WTC11 (cell line): ENCODE results near the gene CDC5L.

ENCODE experiments used
- CREB1 ChIP-seq: sonication (generic); formaldehyde crosslinking; IDR thresholded peaks from 2 replicates; pipeline ENCODE4 v1.8.0; 2023; ENCODE audit warnings: mild to moderate bottlenecking, missing genetic modification reagents
- SMAD3 ChIP-seq: sonication (generic); formaldehyde crosslinking; IDR thresholded peaks from 2 replicates; pipeline ENCODE4 v1.8.0; 2022; ENCODE audit warnings: missing genetic modification reagents, mild to moderate bottlenecking, borderline replicate concordance
- SMAD4 ChIP-seq: sonication (generic); formaldehyde crosslinking; IDR thresholded peaks from 2 replicates; pipeline ENCODE4 v1.8.0; 2022; ENCODE audit warnings: mild to moderate bottlenecking, missing genetic modification reagents
- ZNF121 ChIP-seq: sonication (generic); formaldehyde crosslinking; IDR thresholded peaks from 2 replicates; pipeline ENCODE4 v1.8.0; 2023; ENCODE audit warnings: missing genetic modification reagents
- ZNF671 ChIP-seq: fragments of 250-450 bp; sonication (Bioruptor Pico); IDR thresholded peaks from 2 replicates; pipeline ENCODE4 v1.8.0; 2021; ENCODE audit warnings: mild to moderate bottlenecking
- TF ChIP-seq, protein P1 (sequence below): fragments of 200-600 bp; IDR thresholded peaks from 2 replicates; pipeline ENCODE4 v1.8.0; 2022; ENCODE audit warnings: antibody characterized with exemption
- TF ChIP-seq, protein P2 (sequence below): sonication (generic); formaldehyde crosslinking; IDR thresholded peaks from 2 replicates; pipeline ENCODE4 v1.8.1; 2022; ENCODE audit warnings: low read depth, mild to moderate bottlenecking, moderate library complexity, missing genetic modification reagents, borderline replicate concordance
- TF ChIP-seq, protein P3 (sequence below): sonication (generic); formaldehyde crosslinking; IDR thresholded peaks from 2 replicates; pipeline ENCODE4 v1.8.1; 2023; ENCODE audit warnings: mild to moderate bottlenecking, missing genetic modification reagents, moderate library complexity
- TF ChIP-seq, protein P4 (sequence below): sonication (generic); formaldehyde crosslinking; IDR thresholded peaks from 2 replicates; pipeline ENCODE4 v1.8.1; 2023; ENCODE audit warnings: mild to moderate bottlenecking, missing genetic modification reagents, moderate library complexity

DNA sequence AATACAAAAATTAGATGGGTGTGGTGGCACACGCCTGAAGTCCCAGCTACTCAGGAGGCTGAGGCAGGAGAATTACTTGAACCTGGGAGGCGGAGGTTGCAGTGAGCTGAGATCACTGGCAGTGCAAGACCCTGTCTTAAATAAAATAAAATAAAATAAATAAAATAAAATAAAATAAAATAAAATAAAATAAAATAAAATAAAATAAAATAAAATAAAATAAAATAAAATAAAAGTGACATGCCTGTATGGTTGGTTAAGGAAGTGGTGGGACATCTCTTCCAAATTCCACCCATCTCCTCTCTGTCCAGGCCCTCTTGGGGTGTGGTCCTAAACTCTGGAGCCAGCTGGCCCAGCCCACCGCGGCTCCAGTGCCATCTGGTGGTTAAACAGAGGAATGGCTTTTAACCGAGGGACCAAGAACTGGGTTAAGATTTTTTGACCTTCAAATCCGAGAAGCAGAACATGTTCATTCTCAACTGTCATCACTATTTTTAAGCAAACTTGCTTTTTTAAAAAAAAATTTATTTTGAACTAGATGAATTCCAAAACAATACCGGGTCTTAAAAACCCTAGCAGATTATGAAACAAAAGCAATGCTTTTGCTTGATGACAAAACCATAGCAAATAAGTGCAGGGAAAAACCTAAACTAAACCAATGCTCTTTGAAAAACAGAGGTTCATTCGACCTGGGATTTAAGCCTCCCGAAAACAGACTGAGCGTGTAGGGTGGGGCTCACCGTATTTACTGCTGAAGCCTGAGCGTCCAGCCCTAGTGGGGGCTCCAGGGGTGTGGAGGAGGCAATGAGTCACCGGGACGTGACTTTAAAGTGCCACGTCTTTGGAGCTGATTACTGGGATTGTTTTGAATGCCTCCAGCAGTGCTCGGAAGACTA is 68.8 kb downstream of the CDC5L start:
- TF ChIP-seq, protein P1, sequence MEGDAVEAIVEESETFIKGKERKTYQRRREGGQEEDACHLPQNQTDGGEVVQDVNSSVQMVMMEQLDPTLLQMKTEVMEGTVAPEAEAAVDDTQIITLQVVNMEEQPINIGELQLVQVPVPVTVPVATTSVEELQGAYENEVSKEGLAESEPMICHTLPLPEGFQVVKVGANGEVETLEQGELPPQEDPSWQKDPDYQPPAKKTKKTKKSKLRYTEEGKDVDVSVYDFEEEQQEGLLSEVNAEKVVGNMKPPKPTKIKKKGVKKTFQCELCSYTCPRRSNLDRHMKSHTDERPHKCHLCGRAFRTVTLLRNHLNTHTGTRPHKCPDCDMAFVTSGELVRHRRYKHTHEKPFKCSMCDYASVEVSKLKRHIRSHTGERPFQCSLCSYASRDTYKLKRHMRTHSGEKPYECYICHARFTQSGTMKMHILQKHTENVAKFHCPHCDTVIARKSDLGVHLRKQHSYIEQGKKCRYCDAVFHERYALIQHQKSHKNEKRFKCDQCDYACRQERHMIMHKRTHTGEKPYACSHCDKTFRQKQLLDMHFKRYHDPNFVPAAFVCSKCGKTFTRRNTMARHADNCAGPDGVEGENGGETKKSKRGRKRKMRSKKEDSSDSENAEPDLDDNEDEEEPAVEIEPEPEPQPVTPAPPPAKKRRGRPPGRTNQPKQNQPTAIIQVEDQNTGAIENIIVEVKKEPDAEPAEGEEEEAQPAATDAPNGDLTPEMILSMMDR, result peak; percentile 76
- no peak for TF ChIP-seq SMAD3 (CRISPR knock-in tag)
- TF ChIP-seq, protein P2, sequence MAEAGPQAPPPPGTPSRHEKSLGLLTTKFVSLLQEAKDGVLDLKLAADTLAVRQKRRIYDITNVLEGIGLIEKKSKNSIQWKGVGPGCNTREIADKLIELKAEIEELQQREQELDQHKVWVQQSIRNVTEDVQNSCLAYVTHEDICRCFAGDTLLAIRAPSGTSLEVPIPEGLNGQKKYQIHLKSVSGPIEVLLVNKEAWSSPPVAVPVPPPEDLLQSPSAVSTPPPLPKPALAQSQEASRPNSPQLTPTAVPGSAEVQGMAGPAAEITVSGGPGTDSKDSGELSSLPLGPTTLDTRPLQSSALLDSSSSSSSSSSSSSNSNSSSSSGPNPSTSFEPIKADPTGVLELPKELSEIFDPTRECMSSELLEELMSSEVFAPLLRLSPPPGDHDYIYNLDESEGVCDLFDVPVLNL, result no peak
- TF ChIP-seq CREB1 (CRISPR knock-in tag), result no peak
- TF ChIP-seq ZNF121, result no peak
- TF ChIP-seq SMAD4 (CRISPR knock-in tag), result no peak
- TF ChIP-seq, protein P3, sequence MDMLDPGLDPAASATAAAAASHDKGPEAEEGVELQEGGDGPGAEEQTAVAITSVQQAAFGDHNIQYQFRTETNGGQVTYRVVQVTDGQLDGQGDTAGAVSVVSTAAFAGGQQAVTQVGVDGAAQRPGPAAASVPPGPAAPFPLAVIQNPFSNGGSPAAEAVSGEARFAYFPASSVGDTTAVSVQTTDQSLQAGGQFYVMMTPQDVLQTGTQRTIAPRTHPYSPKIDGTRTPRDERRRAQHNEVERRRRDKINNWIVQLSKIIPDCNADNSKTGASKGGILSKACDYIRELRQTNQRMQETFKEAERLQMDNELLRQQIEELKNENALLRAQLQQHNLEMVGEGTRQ (CRISPR knock-in tag), result no peak
- TF ChIP-seq, protein P4, sequence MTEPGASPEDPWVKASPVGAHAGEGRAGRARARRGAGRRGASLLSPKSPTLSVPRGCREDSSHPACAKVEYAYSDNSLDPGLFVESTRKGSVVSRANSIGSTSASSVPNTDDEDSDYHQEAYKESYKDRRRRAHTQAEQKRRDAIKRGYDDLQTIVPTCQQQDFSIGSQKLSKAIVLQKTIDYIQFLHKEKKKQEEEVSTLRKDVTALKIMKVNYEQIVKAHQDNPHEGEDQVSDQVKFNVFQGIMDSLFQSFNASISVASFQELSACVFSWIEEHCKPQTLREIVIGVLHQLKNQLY (CRISPR knock-in tag), result no peak
- TF ChIP-seq ZNF671 (CRISPR knock-in tag), result no peak
